Gastroesophageal sphincter (tissue), 4 donors: ENCODE results near the gene HEPHL1. TPM values are rescaled to one million over a fixed set of nuclear protein-coding genes. Genes with fewer than 3 reads are reported as not detected.

Source experiments
- ATAC-seq: fragments of 150-250 bp; one replicate; pipeline ENCODE4 v1.9.1; 2016; ENCODE audit warnings: mild to moderate bottlenecking, moderate library complexity
- H3K27ac ChIP-seq, 4 donors: fragments of 200-600 bp; sonication (generic) in 3 of 4; 1 replicate in 3 of 4; 2 replicates in 1 of 4; pipeline ENCODE4 v1.5.1; 2016 to 2019
- H3K27me3 ChIP-seq: fragments of 200-600 bp; sonication (generic); one replicate; pipeline ENCODE4 v1.5.1; 2019
- H3K36me3 ChIP-seq, 2 donors: fragments of 200-600 bp; sonication (generic); one replicate each; pipeline ENCODE4 v1.5.1; 2019; ENCODE audit warnings: control low read depth in 1 of 2
- H3K4me1 ChIP-seq, 3 donors: fragments of 200-600 bp; sonication (generic); 1 replicate in 2 of 3; 2 replicates in 1 of 3; pipeline ENCODE4 v1.5.1; 2016 to 2019; ENCODE audit warnings: control low read depth in 2 of 3
- H3K4me3 ChIP-seq, 2 donors: fragments of 200-600 bp; sonication (generic); one replicate each; pipeline ENCODE4 v1.5.1; 2019; ENCODE audit warnings: mild to moderate bottlenecking in 1 of 2, moderate library complexity in 1 of 2
- H3K9me3 ChIP-seq, 3 donors: fragments of 200-600 bp; sonication (generic); one replicate each; pipeline ENCODE4 v1.5.1; 2017 to 2019; ENCODE audit warnings: control low read depth in 2 of 3
- EP300 ChIP-seq: sonication (generic); formaldehyde crosslinking; IDR thresholded peaks from one replicate; pipeline ENCODE4 v1.6.1; 2017; ENCODE audit warnings: antibody characterized with exemption, mild to moderate bottlenecking
- POLR2A ChIP-seq, 2 donors: fragments of 450-650 bp; IDR thresholded peaks; one replicate each; pipeline ENCODE4 v1.6.1; 2017; ENCODE audit warnings: antibody characterized with exemption in 2 of 2, mild to moderate bottlenecking in 2 of 2, moderate library complexity in 1 of 2
- POLR2AphosphoS5 ChIP-seq: sonication (generic); formaldehyde crosslinking; IDR thresholded peaks from one replicate; pipeline ENCODE4 v1.6.1; 2017; ENCODE audit warnings: antibody characterized with exemption
- WGBS, 2 donors: methylation state at CpG; one replicate each; pipeline ENCODE4 v1.1.5; 2018; ENCODE audit warnings: low coverage in 1 of 2; 5-methylcytosine and 5-hydroxymethylcytosine counted together
- total RNA-seq, 4 donors: library from RNA; depleted of rRNA; stranded (reverse); fragments of >200 nt; gene quantifications; one replicate each; pipeline ENCODE4 v1.1.0, GENCODE V29; 2016
- TF ChIP-seq, protein P1 (sequence below), 4 experiments: fragments of 200-600 bp in 2 of 4; fragments of 450-650 bp in 2 of 4; sonication (generic) in 1 of 4; IDR thresholded peaks; one replicate each; pipeline ENCODE4 v1.5.1; 2017 to 2019; ENCODE audit warnings: antibody characterized with exemption in 4 of 4, mild to moderate bottlenecking in 2 of 4, moderate library complexity in 2 of 4

Gene HEPHL1
- total RNA-seq, 4 donors from 2014 or later = 0.16 to 0.67 TPM; not detected in 2

DNA sequence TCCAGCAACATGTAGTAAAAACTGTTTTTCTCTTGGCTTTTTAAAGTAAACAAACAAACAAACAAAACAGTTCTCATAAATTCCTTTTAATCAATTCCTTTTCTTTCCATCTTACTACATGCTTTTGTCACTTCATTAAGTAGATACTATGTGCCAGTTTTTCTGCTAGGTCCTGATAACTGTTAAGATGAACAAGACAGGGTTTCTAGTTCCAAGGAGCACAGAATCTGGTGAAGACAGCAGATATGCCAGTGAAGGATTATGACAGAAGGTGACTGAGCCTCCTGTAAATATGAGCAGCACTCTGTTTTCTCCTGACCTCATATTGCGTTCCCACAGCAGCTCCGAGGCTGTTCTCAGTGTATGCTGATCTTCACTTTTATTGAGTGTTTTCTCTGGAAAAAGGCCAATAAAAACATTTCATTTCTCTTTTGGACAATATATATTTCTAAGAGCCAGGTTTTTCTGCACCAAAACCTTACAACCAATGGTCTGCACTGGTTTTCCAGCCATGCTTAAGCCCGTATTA lies 45.8 kb downstream of the HEPHL1 start:
- ATAC-seq = no peak
- no peaks in the 10 kb centered on the region for H3K9me3 ChIP-seq
- H3K27ac ChIP-seq = no peak overlapping the region
- no peak for TF ChIP-seq POLR2A (IDR thresholded peaks at IDR 0.05)
- H3K27me3 ChIP-seq = peaks cover 4% of the 10 kb centered on the region
- no peaks in the 10 kb centered on the region for H3K36me3 ChIP-seq
- 32 to 33% methylated on average over 2 to 3 of the region's 3 CpGs for WGBS, 2 donors
- no peaks in the 10 kb centered on the region for H3K4me1 ChIP-seq
- H3K4me3 ChIP-seq = no peak overlapping the region

DNA sequence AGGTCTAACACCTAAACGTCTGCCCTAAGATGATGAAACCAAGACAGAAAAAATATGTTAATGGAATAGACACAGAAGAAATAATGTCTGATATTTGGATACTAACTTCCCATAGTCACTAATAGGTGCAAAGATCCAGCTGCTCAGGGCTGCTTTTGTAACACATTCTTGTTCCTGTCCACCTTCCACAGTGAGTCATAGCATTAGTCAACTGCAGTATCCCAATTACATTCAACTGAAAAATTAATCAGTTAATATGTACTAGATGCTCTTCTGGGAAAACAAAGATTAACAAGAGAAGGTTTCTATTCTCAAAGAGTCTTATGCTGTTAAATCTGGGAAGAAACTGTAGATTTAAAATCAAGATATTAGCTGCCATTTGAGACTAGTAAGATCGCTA lies 47.6 kb downstream of the HEPHL1 start:
- no peaks in the 10 kb centered on the region for H3K36me3 ChIP-seq
- TF ChIP-seq POLR2A (IDR thresholded peaks at IDR 0.05) (no peak), POLR2AphosphoS5 (no peak), EP300 (no peak)
- TF ChIP-seq, protein P1, sequence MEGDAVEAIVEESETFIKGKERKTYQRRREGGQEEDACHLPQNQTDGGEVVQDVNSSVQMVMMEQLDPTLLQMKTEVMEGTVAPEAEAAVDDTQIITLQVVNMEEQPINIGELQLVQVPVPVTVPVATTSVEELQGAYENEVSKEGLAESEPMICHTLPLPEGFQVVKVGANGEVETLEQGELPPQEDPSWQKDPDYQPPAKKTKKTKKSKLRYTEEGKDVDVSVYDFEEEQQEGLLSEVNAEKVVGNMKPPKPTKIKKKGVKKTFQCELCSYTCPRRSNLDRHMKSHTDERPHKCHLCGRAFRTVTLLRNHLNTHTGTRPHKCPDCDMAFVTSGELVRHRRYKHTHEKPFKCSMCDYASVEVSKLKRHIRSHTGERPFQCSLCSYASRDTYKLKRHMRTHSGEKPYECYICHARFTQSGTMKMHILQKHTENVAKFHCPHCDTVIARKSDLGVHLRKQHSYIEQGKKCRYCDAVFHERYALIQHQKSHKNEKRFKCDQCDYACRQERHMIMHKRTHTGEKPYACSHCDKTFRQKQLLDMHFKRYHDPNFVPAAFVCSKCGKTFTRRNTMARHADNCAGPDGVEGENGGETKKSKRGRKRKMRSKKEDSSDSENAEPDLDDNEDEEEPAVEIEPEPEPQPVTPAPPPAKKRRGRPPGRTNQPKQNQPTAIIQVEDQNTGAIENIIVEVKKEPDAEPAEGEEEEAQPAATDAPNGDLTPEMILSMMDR (IDR thresholded peaks at IDR 0.05) = no peak
- 69 to 82% methylated on average over 2 of the region's 2 CpGs for WGBS, 2 donors
- no peak overlapping the region for H3K27ac ChIP-seq
- H3K27me3 ChIP-seq = peaks cover 4% of the 10 kb centered on the region
- H3K4me1 ChIP-seq = no peaks in the 10 kb centered on the region
- no peak for ATAC-seq
- H3K9me3 ChIP-seq = no peaks in the 10 kb centered on the region
- H3K4me3 ChIP-seq = no peak overlapping the region

DNA sequence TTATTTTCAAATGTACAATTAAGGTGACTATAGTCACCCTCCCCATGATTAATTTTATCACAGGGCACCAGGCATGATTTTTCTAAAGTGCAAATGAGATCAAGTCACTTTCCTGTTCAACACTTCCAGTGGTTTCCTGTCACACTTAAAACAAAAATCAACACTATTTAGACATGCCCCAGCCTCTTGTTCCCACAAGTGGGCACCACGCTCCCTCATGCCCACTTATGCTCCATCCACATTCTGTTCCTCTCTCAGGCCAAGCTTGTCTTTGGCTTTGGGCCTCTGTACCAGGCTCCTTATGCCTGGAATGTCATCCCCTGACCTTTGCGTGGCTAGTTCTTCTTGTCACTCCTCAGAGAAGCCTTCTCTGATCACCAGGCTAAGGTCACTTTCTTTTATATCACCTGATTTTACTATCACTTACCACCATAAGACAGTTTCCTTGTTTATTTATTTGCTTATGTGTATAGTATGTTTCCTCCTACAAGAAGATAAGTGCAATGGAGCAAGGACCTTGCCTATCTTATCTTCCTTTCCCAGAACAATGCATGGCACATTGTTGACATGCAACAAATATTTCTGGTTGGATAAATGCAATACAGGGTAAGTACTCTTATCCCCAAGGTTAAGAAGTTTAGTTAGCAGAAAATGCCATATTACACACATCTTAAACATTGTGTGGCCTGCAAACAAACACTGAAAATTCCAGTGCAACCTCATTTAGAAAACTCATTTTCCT lies 56.6 kb downstream of the HEPHL1 start:
- no peak for ATAC-seq
- no peaks in the 10 kb centered on the region for H3K9me3 ChIP-seq
- no peak for TF ChIP-seq POLR2A (IDR thresholded peaks at IDR 0.05)
- no peak for TF ChIP-seq EP300
- TF ChIP-seq, protein P1 (IDR thresholded peaks at IDR 0.05) = no peak
- no peak for TF ChIP-seq POLR2AphosphoS5
- no peaks in the 10 kb centered on the region for H3K4me1 ChIP-seq
- no peak overlapping the region for H3K27ac ChIP-seq
- H3K4me3 ChIP-seq = no peak overlapping the region
- WGBS, 2 donors = 55 to 56% methylated on average over 2 of the region's 2 CpGs
- no peaks in the 10 kb centered on the region for H3K27me3 ChIP-seq
- H3K36me3 ChIP-seq = no peaks in the 10 kb centered on the region

DNA sequence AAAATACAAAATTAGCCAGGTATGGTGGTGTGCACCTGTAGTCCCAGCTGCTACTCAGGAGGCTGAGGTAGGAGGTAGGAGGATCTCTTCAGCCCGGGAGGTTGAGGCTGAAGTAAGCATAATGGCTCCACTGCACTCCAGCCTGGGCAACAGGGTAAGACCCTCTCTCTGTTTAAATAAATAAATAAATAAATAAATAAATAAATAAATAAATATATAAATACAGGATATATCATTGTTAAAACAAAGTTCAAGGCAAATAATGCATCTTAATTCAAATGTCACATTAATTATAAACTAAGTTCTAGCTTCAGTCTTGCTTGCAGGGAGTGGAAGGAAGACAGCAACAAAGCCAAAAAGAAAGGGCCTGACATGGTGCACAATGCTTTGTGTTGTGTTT lies 63.0 kb downstream of the HEPHL1 start:
- no peak for ATAC-seq
- Histone ChIP-seq H3K27me3 (no peaks in the 10 kb centered on the region), H3K9me3 (no peaks in the 10 kb centered on the region), H3K4me3 (no peak overlapping the region), H3K27ac (no peak overlapping the region), H3K36me3 (no peaks in the 10 kb centered on the region), H3K4me1 (no peaks in the 10 kb centered on the region)
- TF ChIP-seq, protein P1 (IDR thresholded peaks at IDR 0.05) = no peak
- TF ChIP-seq EP300 (no peak), POLR2AphosphoS5 (no peak), POLR2A (IDR thresholded peaks at IDR 0.05) (no peak)
- 100% methylated on average over 1 of the region's 1 CpG; no CpG with 5 or more reads in 1 of the 2 donors for whole genome bisulfite sequencing, 2 donors

DNA sequence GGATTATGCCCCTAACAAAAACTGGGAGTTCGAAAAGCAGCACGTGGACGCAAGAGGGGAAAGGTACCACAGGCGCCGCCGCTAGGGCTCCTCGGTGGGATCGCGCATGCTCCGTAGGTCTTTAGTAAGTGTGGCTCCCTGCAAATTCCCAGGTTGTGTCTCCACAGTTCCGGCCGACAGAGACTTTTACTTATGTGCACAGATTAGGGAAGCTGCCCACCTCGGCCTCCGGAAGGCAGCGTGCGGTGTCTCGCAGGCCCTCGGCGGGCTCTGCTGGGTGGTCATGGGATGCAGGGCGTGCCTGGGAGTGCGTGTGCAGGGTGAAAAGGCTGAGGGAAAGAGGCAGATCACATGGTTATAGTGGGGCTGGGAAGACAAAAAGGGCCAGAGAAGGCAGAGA lies 67.8 kb downstream of the HEPHL1 start:
- Histone ChIP-seq H3K4me1 (no peaks in the 10 kb centered on the region), H3K4me3 (no peak overlapping the region), H3K9me3 (no peaks in the 10 kb centered on the region), H3K27me3 (no peaks in the 10 kb centered on the region), H3K27ac (no peak overlapping the region), H3K36me3 (no peaks in the 10 kb centered on the region)
- WGBS, 2 donors = 74% methylated on average over 12 of the region's 21 CpGs; no CpG with 5 or more reads in 1 of the 2 donors
- no peak for ATAC-seq
- TF ChIP-seq EP300 (no peak), POLR2AphosphoS5 (no peak), POLR2A (IDR thresholded peaks at IDR 0.05) (no peak)
- TF ChIP-seq, protein P1 (IDR thresholded peaks at IDR 0.05) = no peak
